Activated B cell treated with CpG ODN at 0.5 μM for 24 hours (primary cell): ENCODE data around the gene GSG1L. TPM values are rescaled to one million over a fixed set of nuclear protein-coding genes. Genes with fewer than 3 reads are reported as not detected.

ENCODE experiments used
- ATAC-seq: fragments of 200-7000 bp; cut with Tn5 transposase; one replicate; pipeline ENCODE4 v1.10.0; 2021; ENCODE audit warnings: low read depth, mild to moderate bottlenecking, moderate library complexity
- CTCF ChIA-PET: fragments of 350-600 bp; sonication (Branson Sonifier 250); formaldehyde crosslinking; loops from one replicate; lab custom pipeline; 2021; ENCODE audit warnings: antibody characterized with exemption; lab: Charles Lee
- POLR2A ChIA-PET: fragments of 350-600 bp; sonication (Branson Sonifier 250); formaldehyde crosslinking; loops from one replicate; lab custom pipeline; 2021; ENCODE audit warnings: antibody characterized with exemption; lab: Charles Lee
- DNase-seq: peaks from one replicate; pipeline ENCODE4 v3.0.0; 2022
- H3K27ac Mint-ChIP-seq: one replicate; pipeline ENCODE4 v1.8.0; 2020; ENCODE audit warnings: mixed read lengths
- H3K27me3 Mint-ChIP-seq: one replicate; pipeline ENCODE4 v1.8.0; 2021; ENCODE audit warnings: mixed read lengths
- H3K36me3 Mint-ChIP-seq: one replicate; pipeline ENCODE4 v1.8.0; 2021; ENCODE audit warnings: low read depth, mixed read lengths
- H3K4me1 Mint-ChIP-seq: one replicate; pipeline ENCODE4 v1.8.0; 2021; ENCODE audit warnings: mixed read lengths
- H3K4me3 Mint-ChIP-seq: one replicate; pipeline ENCODE4 v1.8.0; 2020; ENCODE audit warnings: mild to moderate bottlenecking, mixed read lengths
- H3K9me3 Mint-ChIP-seq: one replicate; pipeline ENCODE4 v1.8.0; 2020; ENCODE audit warnings: mixed read lengths
- intact Hi-C: fragments of 100-400 bp; cut with micrococcal nuclease; formaldehyde crosslinking; loops from one replicate; pipeline ENCODE4 v1.15.1; 2024
- total RNA-seq: library from RNA; stranded (reverse); gene quantifications from 2 replicates; pipeline ENCODE4 v1.2.3, GENCODE V29; 2022
- TF ChIP-seq, protein P1 (sequence below): fragments of 200-600 bp; IDR thresholded peaks from one replicate; pipeline ENCODE4 v1.8.0; 2022; ENCODE audit warnings: antibody characterized with exemption, mild to moderate bottlenecking

GSG1L gene
- total RNA-seq, 1 donor from 2014 or later: not detected

DNA sequence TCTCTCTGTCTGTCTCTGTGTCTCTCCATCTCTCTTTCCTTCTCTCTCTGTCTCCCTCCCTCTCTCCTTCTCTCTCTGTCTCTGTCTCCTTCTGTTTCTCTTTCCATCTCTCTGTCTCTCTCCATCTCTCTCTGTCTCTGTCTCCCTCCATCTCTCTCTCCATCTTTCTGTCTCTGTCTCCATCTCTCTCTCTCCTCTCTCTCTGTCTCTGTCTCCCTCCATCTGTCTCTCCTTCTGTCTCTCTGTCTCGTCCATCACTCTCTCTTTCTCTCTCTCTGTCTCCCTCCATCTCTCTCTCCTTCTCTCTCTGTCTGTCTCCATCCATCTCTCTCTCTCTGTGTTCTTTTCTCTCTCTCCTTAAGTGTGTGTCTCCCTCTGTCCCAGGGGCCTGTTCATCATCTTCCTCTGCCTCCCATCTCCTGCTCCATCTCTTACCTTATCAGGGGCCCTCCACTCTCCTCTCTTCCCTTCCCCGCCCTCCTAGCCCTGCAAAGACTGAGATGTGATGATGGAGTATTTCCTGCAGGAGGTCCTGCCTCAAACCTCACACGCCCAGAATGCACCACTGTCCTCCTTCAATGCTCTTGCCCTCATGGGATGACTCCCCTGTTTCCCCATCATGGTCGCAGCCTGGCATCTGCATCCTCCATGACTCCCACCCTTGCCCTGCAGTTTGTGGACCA lies 193.3 kb downstream of the GSG1L start:
- peaks cover 2% of the 10 kb centered on the region for H3K27me3 Mint-ChIP-seq
- H3K27ac Mint-ChIP-seq: no peak overlapping the region
- POLR2A ChIA-PET: no interaction called here
- ATAC-seq (no peak), DNase-seq (no peak)
- CTCF ChIA-PET: no interaction called here
- H3K36me3 Mint-ChIP-seq: no peaks in the 10 kb centered on the region
- H3K9me3 Mint-ChIP-seq: peaks cover 21% of the 10 kb centered on the region
- no peaks in the 10 kb centered on the region for H3K4me1 Mint-ChIP-seq
- H3K4me3 Mint-ChIP-seq: no peak overlapping the region
- intact Hi-C loops: no loop called here
- TF ChIP-seq, protein P1, sequence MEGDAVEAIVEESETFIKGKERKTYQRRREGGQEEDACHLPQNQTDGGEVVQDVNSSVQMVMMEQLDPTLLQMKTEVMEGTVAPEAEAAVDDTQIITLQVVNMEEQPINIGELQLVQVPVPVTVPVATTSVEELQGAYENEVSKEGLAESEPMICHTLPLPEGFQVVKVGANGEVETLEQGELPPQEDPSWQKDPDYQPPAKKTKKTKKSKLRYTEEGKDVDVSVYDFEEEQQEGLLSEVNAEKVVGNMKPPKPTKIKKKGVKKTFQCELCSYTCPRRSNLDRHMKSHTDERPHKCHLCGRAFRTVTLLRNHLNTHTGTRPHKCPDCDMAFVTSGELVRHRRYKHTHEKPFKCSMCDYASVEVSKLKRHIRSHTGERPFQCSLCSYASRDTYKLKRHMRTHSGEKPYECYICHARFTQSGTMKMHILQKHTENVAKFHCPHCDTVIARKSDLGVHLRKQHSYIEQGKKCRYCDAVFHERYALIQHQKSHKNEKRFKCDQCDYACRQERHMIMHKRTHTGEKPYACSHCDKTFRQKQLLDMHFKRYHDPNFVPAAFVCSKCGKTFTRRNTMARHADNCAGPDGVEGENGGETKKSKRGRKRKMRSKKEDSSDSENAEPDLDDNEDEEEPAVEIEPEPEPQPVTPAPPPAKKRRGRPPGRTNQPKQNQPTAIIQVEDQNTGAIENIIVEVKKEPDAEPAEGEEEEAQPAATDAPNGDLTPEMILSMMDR: no peak

DNA sequence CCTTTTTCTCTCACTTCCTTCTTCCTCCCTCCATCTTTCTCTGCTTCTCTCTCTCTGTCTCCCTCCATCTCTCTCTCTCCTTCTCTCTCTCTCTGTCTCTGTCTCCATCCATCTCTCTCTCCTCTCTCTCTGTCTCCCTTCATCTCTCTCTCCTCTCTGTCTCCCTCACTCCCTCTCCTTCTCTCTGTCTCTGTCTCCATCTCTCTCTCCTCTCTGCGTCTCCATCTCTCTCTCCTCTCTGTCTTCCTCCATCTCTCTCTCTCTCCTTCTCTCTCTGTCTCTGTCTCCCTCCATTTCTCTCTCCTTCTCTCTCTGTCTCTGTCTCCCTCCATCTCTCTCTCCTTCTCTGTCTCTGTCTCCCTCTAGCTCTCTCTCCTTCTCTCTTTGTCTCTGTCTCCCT lies 194.1 kb downstream of the GSG1L start:
- ATAC-seq (no peak), DNase-seq (no peak)
- H3K9me3 Mint-ChIP-seq: peaks cover 16% of the 10 kb centered on the region
- CTCF ChIA-PET: no interaction called here
- TF ChIP-seq, protein P1: no peak
- intact Hi-C loops: no loop called here
- H3K27ac Mint-ChIP-seq: no peak overlapping the region
- peaks cover 2% of the 10 kb centered on the region for H3K27me3 Mint-ChIP-seq
- no peaks in the 10 kb centered on the region for H3K4me1 Mint-ChIP-seq
- POLR2A ChIA-PET: no interaction called here
- no peaks in the 10 kb centered on the region for H3K36me3 Mint-ChIP-seq
- H3K4me3 Mint-ChIP-seq: no peak overlapping the region

DNA sequence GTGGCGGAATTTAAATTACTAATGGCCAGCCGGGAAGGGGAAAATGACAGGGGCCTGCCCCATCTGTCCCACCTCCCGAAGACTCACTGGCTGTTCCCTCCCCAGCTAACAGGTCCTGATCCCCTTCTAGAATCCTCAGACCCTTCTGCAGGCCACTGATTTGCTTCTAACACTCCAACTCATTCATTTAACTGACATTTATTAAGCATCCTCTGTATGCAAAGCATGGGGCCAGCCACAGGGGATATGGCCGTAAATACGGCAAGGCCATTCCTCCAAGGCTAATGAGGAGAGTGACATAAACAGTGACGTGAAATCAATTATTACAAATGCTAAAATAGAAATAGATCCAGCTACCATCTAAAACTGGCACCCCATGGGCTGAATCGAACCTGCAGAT lies 195.3 kb downstream of the GSG1L start:
- ATAC-seq: no peak
- intact Hi-C loops: no loop called here
- no peaks in the 10 kb centered on the region for H3K4me1 Mint-ChIP-seq
- H3K9me3 Mint-ChIP-seq: peaks cover 22% of the 10 kb centered on the region
- ChIA-PET CTCF (no interaction called here), POLR2A (no interaction called here)
- no peaks in the 10 kb centered on the region for H3K27me3 Mint-ChIP-seq
- no peak for DNase-seq
- H3K27ac Mint-ChIP-seq: no peak overlapping the region
- TF ChIP-seq, protein P1: no peak
- no peak overlapping the region for H3K4me3 Mint-ChIP-seq
- H3K36me3 Mint-ChIP-seq: no peaks in the 10 kb centered on the region

DNA sequence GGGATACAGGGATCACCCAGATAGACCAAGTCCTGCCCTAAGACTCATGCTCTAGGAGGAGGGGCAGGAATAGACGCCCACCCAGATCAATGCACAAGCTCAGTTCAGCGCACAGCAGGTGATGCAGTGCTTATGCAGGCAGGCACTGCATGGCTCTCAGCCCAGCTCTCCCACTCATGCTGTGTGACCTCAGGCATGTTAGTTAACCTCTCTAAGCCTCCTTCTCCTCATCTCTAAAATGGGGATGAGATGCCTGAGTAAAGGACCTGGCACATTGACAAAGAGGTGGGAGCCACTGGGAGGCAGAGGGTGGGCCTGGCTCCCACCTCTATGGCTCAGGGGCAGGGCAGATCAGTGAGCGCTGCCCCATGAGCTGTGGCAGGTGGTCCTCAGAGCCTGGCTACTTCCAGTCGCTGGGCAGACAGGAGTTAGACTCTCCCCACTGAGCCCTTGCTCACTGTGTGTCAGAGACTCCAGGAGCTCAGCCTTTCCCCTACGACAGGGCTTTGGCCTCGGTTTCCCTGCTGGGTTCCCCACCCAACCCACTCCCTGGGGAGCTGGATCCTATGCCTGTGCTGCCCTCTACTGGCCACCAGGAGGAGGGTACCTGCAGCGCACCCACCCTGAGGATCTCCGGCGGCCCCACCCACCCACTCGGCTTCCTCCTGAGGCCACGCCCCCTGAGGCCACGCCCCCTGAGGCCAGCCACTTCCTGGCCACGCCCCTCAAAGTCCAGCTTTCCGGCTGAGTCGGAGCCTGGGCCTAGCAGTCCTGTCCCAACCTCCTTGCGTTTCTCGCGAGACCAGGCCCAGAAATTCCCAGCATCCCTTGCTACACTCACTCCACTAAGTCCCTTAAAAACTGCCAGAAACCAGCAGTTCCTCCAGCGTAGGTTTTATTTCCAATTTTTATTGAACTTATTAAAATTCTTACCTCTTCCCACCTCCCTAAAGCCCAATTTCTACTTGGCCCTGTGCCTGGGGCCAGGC lies 196.1 kb downstream of the GSG1L start:
- POLR2A ChIA-PET: no interaction called here
- H3K27ac Mint-ChIP-seq: no peak overlapping the region
- TF ChIP-seq, protein P1: no peak
- intact Hi-C loops: no loop called here
- no peak overlapping the region for H3K4me3 Mint-ChIP-seq
- DNase-seq (no peak), ATAC-seq (no peak)
- no peaks in the 10 kb centered on the region for H3K36me3 Mint-ChIP-seq
- CTCF ChIA-PET: no interaction called here
- no peaks in the 10 kb centered on the region for H3K27me3 Mint-ChIP-seq
- H3K9me3 Mint-ChIP-seq: peaks cover 25% of the 10 kb centered on the region
- H3K4me1 Mint-ChIP-seq: no peaks in the 10 kb centered on the region

DNA sequence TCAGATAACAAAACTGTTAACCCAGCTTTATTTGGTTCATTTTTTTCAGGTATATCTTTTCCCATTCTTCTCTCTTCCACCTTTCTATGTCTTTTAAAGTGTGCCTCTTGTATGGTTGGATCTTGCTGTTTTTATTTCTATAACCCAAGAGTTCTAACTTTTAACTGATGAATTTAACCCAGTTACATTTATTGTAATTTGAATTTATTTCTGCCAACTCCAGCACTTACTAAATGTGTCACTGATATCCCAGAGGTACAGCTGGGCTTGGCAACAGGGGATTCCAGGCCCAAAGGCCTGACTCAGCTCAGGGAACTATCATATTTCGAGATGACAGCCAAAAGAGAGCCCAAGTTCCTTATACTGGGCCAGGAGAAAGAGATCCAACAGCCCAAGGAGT lies 200.1 kb downstream of the GSG1L start:
- DNase-seq (no peak), ATAC-seq (no peak)
- TF ChIP-seq, protein P1: no peak
- Mint-ChIP-seq H3K9me3 (peaks cover 25% of the 10 kb centered on the region), H3K36me3 (no peaks in the 10 kb centered on the region), H3K27ac (no peak overlapping the region), H3K4me3 (no peak overlapping the region), H3K4me1 (no peaks in the 10 kb centered on the region), H3K27me3 (no peaks in the 10 kb centered on the region)
- intact Hi-C loops: no loop called here
- ChIA-PET CTCF (no interaction called here), POLR2A (no interaction called here)
